HG03439 (cell line): ENCODE data around the gene PER2.

Experiments used
- ATAC-seq: cut with Tn5 transposase; IDR thresholded peaks from one replicate; pipeline ENCODE4 v1.9.1; 2021; ENCODE audit warnings: mild to moderate bottlenecking, moderate library complexity; ENCODE audit not compliant: unreplicated experiment

PER2 gene

GRCh38 chr2:238231251-238231793 lies 57.1 kb downstream of the PER2 start:
- no peak for ATAC-seq

- ATAC-seq, result no peak
Observed at GRCh38 chr2:238230699-238231098, 57.7 kb downstream of the PER2 start.

GRCh38 chr2:238228700-238229099 lies 59.7 kb downstream of the PER2 start:
- no peak for ATAC-seq

- no peak for ATAC-seq
Observed at GRCh38 chr2:238227587-238228032, 60.8 kb downstream of the PER2 start.

GRCh38 chr2:238226698-238227586 lies 61.5 kb downstream of the PER2 start:
- ATAC-seq, result no peak

GRCh38 chr2:238225911-238226697 lies 62.3 kb downstream of the PER2 start:
- ATAC-seq, result no peak

GRCh38 chr2:238225121-238225520 lies 63.3 kb downstream of the PER2 start:
- no peak for ATAC-seq

GRCh38 chr2:238224356-238225035 lies 63.9 kb downstream of the PER2 start:
- ATAC-seq, result no peak

GRCh38 chr2:238220892-238221521 lies 67.4 kb downstream of the PER2 start:
- no peak for ATAC-seq

- ATAC-seq, result no peak
Observed at GRCh38 chr2:238220274-238220891, 68.0 kb downstream of the PER2 start.

- no peak for ATAC-seq
Observed at GRCh38 chr2:238216651-238217184, 71.7 kb downstream of the PER2 start.

GRCh38 chr2:238207006-238207405 lies 81.4 kb downstream of the PER2 start:
- ATAC-seq, result no peak

GRCh38 chr2:238203973-238204683 lies 84.3 kb downstream of the PER2 start:
- peak; percentile 25 for ATAC-seq

- peak; percentile 93 for ATAC-seq
Observed at GRCh38 chr2:238203094-238203972, 85.1 kb downstream of the PER2 start, which contains the start of gene ILKAP. TSS of gene ILKAP (minus strand) at chr2:238203695. CDS start at chr2:238203553, 142 bp downstream.

- no peak for ATAC-seq
Observed at GRCh38 chr2:238202326-238203093, 85.9 kb downstream of the PER2 start.
